OCI-M2 (cell line): ENCODE measurements around the gene TAF6.

Source experiments
- DNase-seq: peaks from one replicate; lab custom pipeline; 2025; ENCODE audit not compliant: unreplicated experiment; lab: John Stamatoyannopoulos, UW

The TAF6 gene

DNA sequence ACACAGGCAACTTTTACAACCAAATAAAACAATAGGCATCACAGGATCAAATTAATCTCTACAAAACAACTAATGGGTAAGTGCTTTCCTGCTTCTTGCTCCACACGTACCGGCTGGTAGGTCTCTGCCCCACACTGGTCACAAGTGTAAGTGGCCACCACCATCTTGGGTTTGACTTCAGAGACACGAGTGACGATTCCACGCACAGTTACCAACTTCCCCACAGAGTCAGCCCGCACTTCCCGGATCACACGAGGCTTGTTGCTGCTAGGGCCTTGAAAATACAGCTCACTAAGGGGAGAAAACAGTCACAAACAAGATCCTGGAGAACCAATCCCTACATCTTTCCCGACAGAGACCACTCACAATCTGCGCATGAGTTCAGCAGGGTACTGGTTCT, 20.2 kb downstream of the TAF6 start:
- no peak for DNase-seq

DNA sequence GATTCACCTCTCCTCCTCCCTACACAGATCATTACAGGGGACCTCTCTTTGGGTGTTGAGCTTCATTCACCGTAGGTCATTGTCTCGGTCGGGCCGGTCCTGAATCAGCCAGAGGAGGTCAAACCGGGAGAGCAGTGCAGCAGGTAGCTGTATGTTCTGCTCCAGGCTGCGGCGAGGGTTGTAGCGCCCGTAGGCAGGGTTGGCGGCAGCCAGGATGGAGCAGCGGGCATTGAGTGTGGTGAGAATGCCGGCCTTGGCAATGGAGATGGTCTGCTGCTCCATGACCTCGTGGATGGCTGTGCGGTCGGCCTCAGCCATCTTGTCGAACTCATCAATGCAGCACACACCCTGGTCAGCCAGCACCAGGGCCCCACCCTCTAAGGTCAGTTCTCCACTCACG, 23.5 kb downstream of the TAF6 start:
- no peak for DNase-seq

DNA sequence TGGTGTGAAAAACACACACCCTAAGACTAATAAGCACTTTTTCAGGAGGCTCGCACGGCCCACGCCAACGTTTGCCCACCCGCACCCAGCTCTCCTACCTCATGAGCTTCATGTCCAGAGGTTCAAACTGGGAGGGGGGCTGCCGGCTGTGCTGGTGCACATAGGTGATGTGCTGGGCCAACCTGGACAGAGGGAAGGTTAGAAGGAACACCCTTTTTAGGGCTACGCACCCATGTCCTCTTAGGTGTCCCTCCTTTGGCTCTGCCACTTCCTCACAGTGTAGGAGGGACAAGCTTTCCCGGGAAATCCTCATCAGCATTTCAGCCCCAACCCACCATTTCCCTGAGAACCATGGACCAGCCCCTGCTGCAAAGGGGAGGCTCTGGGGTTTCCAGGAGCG, 23.9 kb downstream of the TAF6 start:
- DNase-seq = no peak

DNA sequence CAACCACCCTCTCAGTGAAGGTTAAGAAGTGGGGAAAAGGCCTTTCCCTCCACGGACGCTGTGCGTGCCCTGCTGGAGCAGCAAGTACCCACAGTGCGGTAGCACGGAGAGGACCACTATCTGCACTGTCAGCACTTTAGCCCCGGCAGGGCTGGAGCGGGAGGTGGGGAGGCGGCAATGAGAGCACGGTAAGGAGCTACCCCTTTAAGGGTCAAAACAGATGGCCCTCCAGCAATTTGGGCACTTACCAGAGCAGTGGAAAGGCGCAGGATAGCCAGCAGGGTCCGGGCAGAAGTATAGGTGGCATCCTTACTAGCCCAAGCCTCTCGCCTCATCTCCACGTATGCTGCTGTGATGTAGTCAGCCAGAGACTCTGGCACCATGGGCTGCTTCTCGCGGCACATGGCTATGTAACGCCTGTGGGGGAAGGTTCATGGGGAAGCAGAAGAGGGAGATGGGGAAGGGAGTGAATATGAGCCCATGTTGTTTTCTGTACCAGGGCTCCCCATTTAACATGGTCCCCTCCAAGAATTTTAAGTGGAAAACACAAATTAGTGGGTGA, 25.2 kb downstream of the TAF6 start:
- no peak for DNase-seq

DNA sequence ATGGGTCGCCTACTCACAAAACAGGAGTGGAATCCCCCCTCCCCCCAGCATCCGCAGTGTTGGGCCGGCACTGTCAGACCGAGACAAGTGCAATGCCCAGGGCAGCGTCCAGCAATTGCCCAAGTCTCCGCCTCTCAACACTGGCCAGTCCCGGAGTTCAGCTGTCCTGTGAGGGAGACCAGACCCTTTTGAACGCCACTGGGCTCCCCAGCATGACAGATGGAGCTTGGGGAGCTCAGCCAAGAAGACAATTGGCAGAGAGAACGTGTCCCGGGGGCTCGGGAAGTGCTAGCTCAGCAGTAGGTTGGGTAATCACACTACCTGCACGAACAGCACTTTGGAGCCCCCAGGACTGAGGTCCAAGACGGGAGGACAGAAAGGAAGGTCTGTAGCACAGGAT, 25.7 kb downstream of the TAF6 start:
- DNase-seq = no peak

DNA sequence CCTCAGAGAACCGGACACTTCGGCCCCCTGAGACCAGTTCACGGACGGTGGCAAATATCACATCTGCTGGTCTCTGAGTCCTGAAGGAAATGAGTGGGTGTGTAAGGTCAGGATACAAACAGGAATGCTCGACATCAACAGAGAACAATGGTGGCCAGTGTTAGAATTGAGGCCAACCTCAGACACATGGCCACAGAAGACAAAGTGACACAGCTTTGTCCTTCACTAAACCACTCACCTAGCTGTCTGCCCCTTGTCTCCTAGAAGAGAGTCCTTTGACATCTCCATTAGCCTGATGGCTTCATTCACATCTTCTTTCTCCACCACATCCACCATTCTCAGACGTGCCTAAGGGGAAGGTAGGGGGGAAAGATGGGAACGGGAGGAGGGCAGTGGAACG, 26.1 kb downstream of the TAF6 start:
- no peak for DNase-seq

DNA sequence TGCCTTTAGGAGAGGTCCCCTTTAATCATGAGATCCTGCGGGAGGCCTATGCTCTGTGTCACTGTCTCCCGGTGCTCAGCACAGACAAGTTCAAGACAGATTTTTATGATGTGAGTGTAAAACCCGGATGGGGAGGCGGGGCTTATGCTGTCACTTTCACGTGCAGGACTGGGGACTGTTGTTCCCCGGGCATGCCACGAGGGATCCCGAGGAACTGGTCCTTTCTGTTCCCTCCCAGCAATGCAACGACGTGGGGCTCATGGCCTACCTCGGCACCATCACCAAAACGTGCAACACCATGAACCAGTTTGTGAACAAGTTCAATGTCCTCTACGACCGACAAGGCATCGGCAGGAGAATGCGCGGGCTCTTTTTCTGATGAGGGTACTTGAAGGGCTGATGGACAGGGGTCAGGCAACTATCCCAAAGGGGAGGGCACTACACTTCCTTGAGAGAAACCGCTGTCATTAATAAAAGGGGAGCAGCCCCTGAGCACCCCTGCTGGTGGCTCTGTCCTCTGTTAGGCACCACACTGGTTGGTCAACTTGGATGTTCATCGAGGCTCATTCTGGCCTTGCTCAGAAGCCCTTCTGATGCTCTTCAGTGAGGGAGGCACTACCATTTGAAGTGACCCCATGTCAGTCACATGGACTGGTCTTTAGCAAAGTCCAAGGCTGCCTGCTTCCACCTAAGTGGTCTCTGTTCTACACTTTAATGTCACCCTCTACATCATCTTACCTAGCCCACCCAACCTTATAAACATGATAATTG, 27.6 kb downstream of the TAF6 start:
- DNase-seq = no peak

DNA sequence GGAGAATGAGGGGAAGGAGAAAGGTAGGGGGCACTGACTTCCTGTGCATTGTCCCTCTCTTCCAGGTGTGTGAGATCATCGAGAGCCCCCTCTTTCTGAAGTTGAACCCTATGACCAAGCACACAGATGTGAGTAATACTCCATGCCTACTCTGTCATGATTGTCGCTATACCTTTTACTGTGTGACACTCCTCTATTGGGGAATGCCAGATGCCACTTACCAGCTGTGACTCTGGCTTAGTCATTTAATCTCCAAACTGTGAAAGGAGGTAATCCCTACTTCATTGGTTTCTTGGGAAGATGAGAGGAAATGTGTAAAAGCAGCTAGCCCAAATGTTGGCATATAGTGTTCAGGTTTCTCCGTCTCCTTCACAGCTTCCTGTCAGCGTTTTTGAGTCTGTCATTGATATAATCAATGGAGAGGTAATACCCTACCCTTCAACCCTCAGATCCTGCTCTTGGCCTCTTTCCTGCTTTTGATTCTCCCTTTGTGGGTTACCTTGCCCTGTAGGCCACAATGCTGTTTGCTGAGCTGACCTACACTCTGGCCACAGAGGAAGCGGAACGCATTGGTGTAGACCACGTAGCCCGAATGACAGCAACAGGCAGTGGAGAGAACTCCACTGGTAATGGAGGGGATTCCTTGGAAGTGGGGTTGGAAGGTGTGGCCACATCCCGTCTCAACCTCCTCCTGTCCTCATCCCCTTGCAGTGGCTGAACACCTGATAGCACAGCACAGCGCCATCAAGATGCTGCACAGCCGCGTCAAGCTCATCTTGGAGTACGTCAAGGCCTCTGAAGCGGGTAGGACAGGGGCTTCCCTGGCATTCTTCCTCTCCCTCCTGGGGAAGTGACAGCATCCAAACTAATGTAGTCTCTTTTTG, 28.4 kb downstream of the TAF6 start:
- no peak for DNase-seq

DNA sequence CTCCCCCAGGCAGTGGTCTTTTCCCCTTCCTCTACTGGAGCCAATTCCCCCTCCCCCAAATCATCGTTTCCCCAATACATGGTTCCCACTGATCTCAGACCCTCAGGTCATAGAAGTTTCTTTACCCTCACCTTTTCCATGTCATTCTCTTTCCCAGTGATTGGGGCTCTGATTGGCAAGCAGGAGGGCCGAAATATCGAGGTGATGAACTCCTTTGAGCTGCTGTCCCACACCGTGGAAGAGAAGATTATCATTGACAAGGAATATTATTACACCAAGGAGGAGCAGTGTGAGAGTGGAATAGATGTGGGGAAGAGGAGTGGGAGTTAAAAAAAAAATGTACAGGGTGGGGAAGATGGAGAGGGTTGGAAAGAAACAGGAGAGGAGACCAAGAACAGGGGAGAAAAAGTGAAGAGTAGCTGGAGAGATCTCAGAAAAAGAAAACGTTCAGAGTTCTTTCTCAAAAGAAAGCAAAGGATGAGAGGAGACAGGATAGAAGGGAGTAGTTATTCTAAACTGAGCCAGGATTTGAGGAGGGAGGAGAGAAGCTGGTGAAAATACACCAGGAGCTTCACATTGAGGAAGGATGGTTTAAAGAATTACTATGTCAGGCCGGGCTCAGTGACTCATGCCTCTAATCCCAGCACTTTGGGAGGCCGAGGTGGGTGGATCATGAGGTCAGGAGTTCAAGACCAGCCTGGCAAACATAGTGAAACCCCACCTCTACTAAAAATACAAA, 29.5 kb downstream of the TAF6 start:
- DNase-seq = no peak

DNA sequence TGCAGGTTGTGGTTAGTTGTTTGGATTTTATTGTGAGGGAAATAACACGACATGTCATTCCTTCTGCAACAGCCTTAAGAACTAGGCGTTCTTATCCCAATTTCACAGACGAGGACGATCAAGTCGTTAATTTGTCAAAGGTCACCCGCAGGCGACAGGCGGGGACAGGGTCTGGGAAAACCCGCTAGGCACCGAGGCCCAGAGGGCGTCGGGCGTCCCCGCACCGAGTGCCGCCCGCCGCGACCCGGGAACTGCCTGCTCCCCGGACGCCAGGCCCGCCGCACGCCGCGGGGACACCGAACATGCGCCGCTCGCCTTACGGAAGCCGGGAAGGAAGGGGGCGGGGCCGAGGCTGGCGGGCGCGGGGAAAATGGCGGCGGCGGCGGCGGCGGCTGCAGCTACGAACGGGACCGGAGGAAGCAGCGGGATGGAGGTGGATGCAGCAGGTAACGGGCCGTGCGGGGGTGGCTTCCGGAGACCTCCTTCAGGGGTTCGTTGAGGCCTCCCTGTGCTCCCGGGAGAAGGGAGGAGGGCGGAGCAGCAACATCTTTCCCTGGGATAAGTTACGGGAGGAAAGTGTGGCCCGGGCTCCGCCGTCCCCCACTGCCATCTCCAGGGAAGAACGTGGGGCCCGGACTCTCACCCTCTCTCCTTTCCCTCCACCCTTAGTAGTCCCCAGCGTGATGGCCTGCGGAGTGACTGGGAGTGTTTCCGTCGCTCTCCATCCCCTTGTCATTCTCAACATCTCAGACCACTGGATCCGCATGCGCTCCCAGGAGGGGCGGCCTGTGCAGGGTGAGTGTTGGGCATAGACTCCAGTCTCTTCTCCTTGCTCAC, 30.3 kb downstream of the TAF6 start, which contains the start of gene COPS6:
TSS of gene COPS6 (plus strand) at position 349 of the 837 bp plus-strand sequence. CDS start at position 371, 22 bp downstream.
- peak; percentile 32 for DNase-seq

DNA sequence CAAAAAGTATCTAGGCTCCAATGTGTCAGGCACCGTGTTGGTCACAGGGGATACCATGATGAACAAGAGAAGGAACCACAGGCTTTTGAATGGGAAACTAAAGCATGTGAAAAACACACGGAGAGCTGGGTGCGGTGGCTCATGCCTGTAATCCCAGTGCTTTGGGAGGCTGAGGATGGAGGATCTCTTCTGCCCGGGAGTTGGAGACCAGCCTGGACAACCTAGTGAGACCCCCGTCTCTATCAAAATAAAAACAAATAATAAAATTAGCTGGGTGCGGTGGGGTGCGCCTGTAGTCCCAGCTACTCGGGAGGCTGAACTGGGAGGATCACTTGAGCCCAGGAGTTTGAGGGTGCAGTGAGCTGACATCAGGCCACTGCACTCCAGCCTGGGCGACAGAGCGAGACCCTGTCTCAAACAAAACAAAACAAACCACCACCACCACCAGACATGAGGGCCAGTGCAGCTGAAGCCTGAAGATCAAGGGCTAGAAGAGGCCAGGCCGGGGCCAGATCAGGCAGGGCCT, 31.0 kb downstream of the TAF6 start:
- no peak for DNase-seq

DNA sequence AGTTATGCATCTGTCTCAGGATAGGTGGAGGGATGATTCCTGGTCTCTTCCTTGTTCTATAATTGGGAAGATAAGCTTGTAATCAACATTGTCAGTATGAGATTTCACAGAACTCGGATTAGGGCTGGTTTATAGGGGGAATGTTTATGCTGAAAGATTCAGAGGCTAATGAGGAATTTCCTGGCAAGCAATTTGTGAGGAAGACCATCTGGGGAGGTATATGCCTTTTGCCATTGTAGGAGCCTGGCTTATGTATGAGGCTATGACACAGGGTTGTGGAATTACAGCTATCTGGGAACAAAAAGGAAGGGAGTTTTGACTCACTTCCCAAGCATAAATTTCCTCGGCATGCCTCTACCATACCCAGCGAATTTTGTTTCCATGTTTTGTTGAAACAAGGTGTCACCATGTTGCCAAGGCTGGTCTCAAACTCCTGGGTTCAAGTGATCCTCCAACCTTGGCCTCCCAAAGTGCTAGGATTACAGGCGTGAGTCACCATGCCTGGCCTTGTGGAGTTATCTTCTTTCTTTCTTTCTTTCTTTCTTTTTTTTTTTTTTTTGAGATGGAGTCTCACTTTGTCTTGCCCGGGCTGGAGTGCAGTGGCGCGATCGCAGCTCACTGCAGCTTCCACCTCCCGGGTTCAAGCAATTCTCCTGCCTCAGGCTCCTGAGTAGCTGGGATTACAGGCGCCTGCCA, 32.0 kb downstream of the TAF6 start:
- no peak for DNase-seq

DNA sequence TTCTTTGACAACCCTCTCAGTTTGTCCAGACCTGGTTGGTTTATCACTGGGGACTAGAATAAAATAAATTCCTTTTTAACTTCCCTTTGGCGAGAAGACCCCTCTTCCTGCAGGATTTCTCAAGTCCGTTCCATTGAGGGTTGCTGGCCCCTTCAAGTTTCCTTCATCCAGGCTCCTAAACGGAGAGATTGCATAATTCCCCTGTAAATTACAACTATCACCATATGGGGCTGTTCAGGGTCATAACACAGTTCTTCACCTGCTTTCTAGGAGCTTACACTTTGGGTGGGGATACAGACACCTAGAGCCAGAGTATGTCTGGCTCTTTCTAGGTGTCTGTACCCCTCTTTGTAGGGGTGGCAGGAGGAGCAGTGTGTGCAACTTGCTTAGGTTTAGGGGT, 33.6 kb downstream of the TAF6 start:
- no peak for DNase-seq

DNA sequence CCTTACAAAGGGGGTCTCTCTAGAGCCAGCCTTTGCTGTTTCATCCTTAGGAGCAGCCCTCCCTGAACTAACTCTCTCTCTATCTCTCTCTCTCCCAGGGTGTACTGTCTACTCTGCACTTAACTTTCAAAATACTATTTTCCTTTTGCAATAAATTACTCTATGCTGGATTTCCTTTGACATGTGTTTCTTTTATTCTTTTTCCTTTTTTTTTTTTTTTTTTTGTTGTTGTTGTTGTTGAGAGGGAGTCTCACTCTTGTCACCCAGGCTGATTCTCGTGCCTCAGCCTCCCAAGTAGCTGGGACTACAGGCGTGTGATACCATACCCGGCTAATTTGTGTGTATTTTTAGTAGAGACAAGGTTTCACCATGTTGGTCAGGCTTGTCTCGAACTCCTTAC, 36.2 kb downstream of the TAF6 start:
- no peak for DNase-seq

DNA sequence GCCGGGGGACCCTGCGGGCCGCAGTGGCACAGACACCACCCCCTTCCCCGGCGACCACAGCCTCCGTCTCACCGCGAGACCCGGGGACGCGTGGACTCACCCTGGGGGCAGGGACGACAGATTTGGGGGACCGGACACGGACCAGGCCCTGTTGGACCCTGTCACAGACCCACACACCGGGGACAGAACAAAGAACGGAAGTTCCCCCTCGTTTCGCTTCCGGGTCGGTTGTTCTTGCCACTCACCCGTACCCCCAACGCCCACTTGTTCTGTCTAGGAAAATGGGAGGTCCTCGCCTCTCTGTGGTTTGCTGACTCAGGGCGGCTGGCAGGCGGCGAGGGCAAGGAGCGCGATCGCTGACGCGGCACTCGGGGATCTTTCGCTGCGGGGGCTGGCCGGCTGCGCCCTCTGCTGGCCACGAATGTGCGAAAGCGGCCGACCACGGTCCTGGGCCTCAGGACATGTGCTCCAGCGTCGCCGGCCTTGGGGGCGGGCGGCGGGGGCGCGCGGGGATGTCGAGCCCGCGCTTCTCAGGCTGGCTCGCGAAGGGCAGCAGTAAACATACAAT, 37.5 kb downstream of the TAF6 start, which contains the start of gene ZNF3:
TSS of gene ZNF3 (minus strand) at position 189 of the 568 bp plus-strand sequence. CDS start 4,366 bp downstream, outside the sequence.
- DNase-seq = peak; percentile 69

DNA sequence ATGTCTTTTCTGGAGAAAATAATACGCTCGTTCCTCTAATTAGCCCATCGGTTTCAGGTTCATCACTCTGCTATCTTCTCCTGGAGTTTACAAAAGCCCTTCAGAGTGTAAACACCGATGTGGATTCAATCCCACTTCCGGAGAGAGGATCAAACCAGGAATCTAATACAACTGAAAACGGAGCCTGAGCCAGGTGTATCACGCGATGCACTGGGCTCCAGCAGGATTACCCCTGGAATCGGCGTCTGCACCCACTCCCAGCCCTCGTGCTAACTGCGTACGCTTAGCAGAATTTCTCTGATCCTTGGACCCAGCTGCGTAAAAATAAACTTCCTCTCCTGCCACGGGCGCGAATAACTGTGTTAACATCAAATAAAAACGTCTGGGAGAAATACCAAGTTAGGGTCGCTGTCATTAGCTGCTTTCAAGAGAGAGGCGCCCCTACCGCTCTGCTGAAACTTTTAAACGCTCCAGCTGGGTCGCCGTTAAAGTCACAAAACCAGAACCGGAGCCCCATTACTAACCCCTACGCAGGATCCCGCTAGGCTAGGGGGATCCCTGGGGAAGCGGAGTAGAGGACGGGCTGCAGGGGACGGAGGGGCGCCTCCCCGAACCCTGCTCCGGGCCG, 38.1 kb downstream of the TAF6 start:
- DNase-seq = no peak

DNA sequence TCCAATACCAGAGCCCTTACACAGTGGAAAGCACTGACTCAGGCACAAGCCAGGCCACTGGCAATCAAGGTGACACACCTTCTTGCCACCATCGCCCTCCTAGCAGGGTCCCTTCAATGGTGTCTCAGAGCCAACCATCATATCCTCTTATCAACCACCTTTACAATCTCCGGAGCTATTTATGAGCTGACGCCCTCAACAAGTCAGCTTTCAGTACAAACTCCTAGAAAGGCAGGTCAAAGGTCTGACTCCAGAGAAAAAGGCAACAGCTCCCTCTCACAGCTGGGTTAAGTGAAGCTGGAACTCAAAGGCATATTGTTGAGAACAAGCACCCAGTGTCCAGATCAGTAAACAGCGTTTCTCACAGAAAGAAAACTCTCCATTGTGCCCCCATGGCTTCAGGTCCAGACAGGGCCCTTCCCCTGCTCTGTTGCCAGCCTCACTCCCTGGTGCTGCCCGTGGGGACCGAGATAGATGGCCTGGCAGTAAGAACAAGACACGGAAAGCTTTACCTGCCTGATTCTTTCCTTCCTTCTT, 40.1 kb downstream of the TAF6 start:
- no peak for DNase-seq

DNA sequence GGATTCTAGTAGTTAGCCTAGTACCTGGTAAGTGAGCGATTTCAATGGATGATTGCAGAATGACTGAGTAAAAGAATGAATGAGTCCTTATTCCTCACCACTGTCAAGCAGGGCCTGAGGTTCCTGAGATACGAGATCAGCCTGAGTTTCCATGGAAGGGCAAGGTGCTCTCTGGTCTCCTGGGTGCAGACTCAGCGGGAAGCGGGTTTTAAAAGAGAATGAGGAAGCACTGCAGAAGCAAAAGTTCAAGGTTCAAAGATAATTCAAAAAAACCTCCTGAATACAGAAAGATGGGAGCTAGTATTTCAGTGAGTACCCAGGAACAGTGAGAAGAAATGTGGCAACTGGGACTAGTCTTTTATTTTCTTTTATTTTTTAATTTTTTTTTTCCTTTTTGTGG, 42.0 kb downstream of the TAF6 start:
- DNase-seq = no peak
